Mammary epithelial cell (primary cell): ENCODE data around the gene ZNF212.
A peak's percentile ranks its signal among the peaks of the same experiment; 100 is the strongest.

Source experiments
- CTCF ChIP-seq, 2 donors: IDR thresholded peaks in 1 of 2; conservative IDR thresholded peaks in 1 of 2; 2 replicates each; pipeline ENCODE4 v1.5.1; 2011 to 2012; ENCODE audit warnings: inconsistent platforms in 2 of 2, low read length in 2 of 2, mild to moderate bottlenecking in 2 of 2, control low read depth in 1 of 2, low read depth in 1 of 2; ENCODE audit not compliant: insufficient read depth in 1 of 2; ENCODE audit errors: extremely low read depth in 1 of 2
- EZH2 ChIP-seq: IDR thresholded peaks from 2 replicates; pipeline ENCODE4 v1.6.1; 2012; ENCODE audit warnings: low read length, inconsistent platforms, borderline replicate concordance

DNA sequence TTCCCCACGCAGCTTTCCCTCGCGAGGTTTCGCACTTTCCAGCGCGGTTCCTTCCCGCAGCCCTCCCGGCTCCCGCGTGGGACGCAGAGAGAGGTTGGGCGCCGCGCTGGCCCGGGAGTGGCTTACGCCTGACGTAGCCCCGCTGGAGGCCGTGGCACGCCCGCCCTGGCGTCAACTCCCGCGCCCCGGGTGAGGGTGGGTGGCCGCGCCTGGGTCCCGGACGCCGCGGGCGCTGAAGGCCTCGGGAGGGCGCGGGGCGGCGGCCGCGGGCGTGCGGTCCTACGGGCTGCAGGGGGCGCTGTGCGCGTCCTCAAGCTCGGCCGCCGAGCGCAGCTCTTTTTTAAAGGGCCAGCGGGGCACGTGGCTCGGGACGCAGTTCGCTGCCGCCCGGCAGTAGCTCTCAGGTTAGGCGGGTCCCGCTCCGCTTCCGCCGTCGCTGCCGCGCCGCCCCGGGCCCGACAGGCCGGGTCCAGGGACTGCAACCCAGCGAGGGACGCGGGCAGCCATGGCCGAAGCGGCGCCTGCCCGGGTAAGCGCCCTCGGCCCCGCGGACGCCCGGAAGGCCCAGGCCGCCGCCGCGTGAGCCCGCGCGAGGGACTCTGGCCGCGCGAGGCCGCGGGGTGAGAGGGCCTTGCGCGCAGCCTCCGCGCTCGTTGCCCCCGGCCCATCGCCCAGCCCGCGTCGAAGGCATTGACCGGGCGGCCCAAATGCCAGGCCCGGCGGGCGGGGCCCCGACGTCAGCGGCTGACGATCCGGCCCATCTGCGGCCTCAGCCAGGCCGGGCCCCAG lies 22.6 kb downstream of the ZNF212 start, which contains the start of gene ZNF783:
- peak; percentile 46 to 66 for TF ChIP-seq CTCF (conservative IDR thresholded peaks at IDR 0.05 in 1 of 2, IDR thresholded peaks at IDR 0.05 in 1 of 2; ENCODE audit: extremely low read depth in 1 of 2, insufficient read depth in 1 of 2, low read depth in 1 of 2, low read length in 2 of 2)
- TF ChIP-seq EZH2: no peak
